ENCODE data around the gene CPO. TPM values are rescaled to one million over a fixed set of nuclear protein-coding genes. Genes with fewer than 3 reads are reported as not detected.

CPO gene
- polyA plus RNA-seq, 1 donor (not counting 4 experiments of a cell fraction or from before 2014, with no cell fraction given) = 0.25 TPM

GRCh38 chr2:206993964-206994363 lies 54.6 kb downstream of the CPO start:
- H3K9me1 ChIP-seq (ENCODE audit: control insufficient read depth, extremely low read depth, insufficient read depth, low read length) = no peaks in the 10 kb centered on the region
- DNase-seq (ENCODE audit: low read depth, low spot score) (no peak), FAIRE-seq (no peak)
- H4K20me1 ChIP-seq (ENCODE audit: control insufficient read depth, extremely low read depth, insufficient read depth, low read length) = no peaks in the 10 kb centered on the region
- no peaks in the 10 kb centered on the region for H3K9me3 ChIP-seq (ENCODE audit: control insufficient read depth, low read depth, low read length)
- dilution Hi-C loops (cut with MboI; ENCODE audit: extremely low pct_ligation_motif_present, low sequenced_read_pairs) = no loop called here
- no peaks in the 10 kb centered on the region for H3K27me3 ChIP-seq (ENCODE audit: control insufficient read depth, extremely low read depth, insufficient read depth, low read length)
- H3K4me2 ChIP-seq (ENCODE audit: control insufficient read depth, extremely low read depth, insufficient read depth, low read depth, low read length) = no peak overlapping the region
- H3K27ac ChIP-seq (ENCODE audit: control insufficient read depth, insufficient read depth, low read length) = no peak overlapping the region
- peaks cover 5% of the 10 kb centered on the region for H3K4me1 ChIP-seq (ENCODE audit: control insufficient read depth, extremely low read depth, insufficient read depth, low read length)
- no peak overlapping the region for H3K4me3 ChIP-seq (ENCODE audit: control insufficient read depth in 2 of 3, extremely low read depth in 1 of 3, insufficient read depth in 2 of 3, low read depth in 1 of 3, low read length in 3 of 3)
- H3K36me3 ChIP-seq (ENCODE audit: control insufficient read depth in 2 of 2, extremely low read depth in 1 of 2, insufficient read depth in 2 of 2, low read length in 2 of 2) = no peaks in the 10 kb centered on the region
- no peaks in the 10 kb centered on the region for H3K79me2 ChIP-seq (ENCODE audit: control insufficient read depth, insufficient read depth, low read length)
- no peak for TF ChIP-seq EZH2 (IDR thresholded peaks at IDR 0.05; ENCODE audit: low read length)
- no peak for TF ChIP-seq CTCF (optimal IDR thresholded peaks at IDR 0.05 in 1 of 3, IDR thresholded peaks at IDR 0.05 in 1 of 3, conservative IDR thresholded peaks at IDR 0.05 in 1 of 3; ENCODE audit: extremely low read depth in 1 of 3, insufficient read depth in 2 of 3, low read length in 3 of 3)
- H2AFZ ChIP-seq (ENCODE audit: control insufficient read depth, low read length) = no peak overlapping the region
- no peak overlapping the region for H3K9ac ChIP-seq (ENCODE audit: control insufficient read depth, extremely low read depth, insufficient read depth, low read length)

- H3K27ac ChIP-seq (ENCODE audit: control insufficient read depth, insufficient read depth, low read length) = no peak overlapping the region
- no peak for TF ChIP-seq EZH2 (IDR thresholded peaks at IDR 0.05; ENCODE audit: low read length)
- TF ChIP-seq CTCF (optimal IDR thresholded peaks at IDR 0.05 in 1 of 3, IDR thresholded peaks at IDR 0.05 in 1 of 3, conservative IDR thresholded peaks at IDR 0.05 in 1 of 3; ENCODE audit: extremely low read depth in 1 of 3, insufficient read depth in 2 of 3, low read length in 3 of 3) = no peak
- DNase-seq (ENCODE audit: low read depth, low spot score) (no peak), FAIRE-seq (no peak)
- no peak overlapping the region for H3K4me3 ChIP-seq (ENCODE audit: control insufficient read depth in 2 of 3, extremely low read depth in 1 of 3, insufficient read depth in 2 of 3, low read depth in 1 of 3, low read length in 3 of 3)
- no peaks in the 10 kb centered on the region for H3K27me3 ChIP-seq (ENCODE audit: control insufficient read depth, extremely low read depth, insufficient read depth, low read length)
- H4K20me1 ChIP-seq (ENCODE audit: control insufficient read depth, extremely low read depth, insufficient read depth, low read length) = no peaks in the 10 kb centered on the region
- H3K4me1 ChIP-seq (ENCODE audit: control insufficient read depth, extremely low read depth, insufficient read depth, low read length) = no peaks in the 10 kb centered on the region
- no peak overlapping the region for H3K9ac ChIP-seq (ENCODE audit: control insufficient read depth, extremely low read depth, insufficient read depth, low read length)
- no peak overlapping the region for H2AFZ ChIP-seq (ENCODE audit: control insufficient read depth, low read length)
- H3K4me2 ChIP-seq (ENCODE audit: control insufficient read depth, extremely low read depth, insufficient read depth, low read depth, low read length) = no peak overlapping the region
- H3K36me3 ChIP-seq (ENCODE audit: control insufficient read depth in 2 of 2, extremely low read depth in 1 of 2, insufficient read depth in 2 of 2, low read length in 2 of 2) = no peaks in the 10 kb centered on the region
- dilution Hi-C loops (cut with MboI; ENCODE audit: extremely low pct_ligation_motif_present, low sequenced_read_pairs) = no loop called here
- no peaks in the 10 kb centered on the region for H3K9me1 ChIP-seq (ENCODE audit: control insufficient read depth, extremely low read depth, insufficient read depth, low read length)
- no peaks in the 10 kb centered on the region for H3K9me3 ChIP-seq (ENCODE audit: control insufficient read depth, low read depth, low read length)
- no peaks in the 10 kb centered on the region for H3K79me2 ChIP-seq (ENCODE audit: control insufficient read depth, insufficient read depth, low read length)
Measured at GRCh38 chr2:206996556-206997065, 57.3 kb downstream of the CPO start.
